Gastrocnemius medialis (tissue), 4 donors: ENCODE measurements around the gene YWHAB.

Experiments
- POLR2A ChIP-seq, 2 donors: fragments of 450-650 bp; IDR thresholded peaks; one replicate each; pipeline ENCODE4 v1.6.1; 2017; ENCODE audit warnings: antibody characterized with exemption in 2 of 2, mild to moderate bottlenecking in 2 of 2, moderate library complexity in 2 of 2
- TF ChIP-seq, protein P1 (sequence below), 5 experiments: fragments of 450-650 bp in 3 of 5; fragments of 200-600 bp in 2 of 5; sonication (generic) in 2 of 5; IDR thresholded peaks in 4 of 5; conservative IDR thresholded peaks in 1 of 5; 1 replicate in 4 of 5; 2 replicates in 1 of 5; pipeline ENCODE4 v1.5.1; 2016 to 2019; ENCODE audit warnings: antibody characterized with exemption in 5 of 5, mild to moderate bottlenecking in 3 of 5, moderate library complexity in 3 of 5

DNA sequence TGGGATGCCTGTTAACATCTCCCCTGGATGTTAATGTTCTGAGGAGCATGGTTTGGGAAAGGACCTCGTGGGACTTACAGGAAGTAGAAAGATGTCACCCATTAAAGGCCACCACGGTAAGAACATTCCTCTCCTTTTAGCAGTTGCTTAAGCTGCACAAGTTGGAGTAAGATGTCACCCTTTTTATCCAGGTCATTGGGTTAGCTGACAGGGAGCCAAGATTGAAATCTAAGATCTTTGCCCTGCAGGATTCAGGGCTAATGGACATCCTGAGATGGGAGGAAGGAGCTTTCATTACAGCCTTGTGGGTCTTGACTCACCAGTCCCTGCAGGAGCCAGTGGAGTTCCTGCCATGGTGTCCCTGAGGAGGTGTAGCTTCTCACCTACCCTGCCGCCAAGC lies 46.4 kb downstream of the YWHAB start:
- TF ChIP-seq, protein P1, sequence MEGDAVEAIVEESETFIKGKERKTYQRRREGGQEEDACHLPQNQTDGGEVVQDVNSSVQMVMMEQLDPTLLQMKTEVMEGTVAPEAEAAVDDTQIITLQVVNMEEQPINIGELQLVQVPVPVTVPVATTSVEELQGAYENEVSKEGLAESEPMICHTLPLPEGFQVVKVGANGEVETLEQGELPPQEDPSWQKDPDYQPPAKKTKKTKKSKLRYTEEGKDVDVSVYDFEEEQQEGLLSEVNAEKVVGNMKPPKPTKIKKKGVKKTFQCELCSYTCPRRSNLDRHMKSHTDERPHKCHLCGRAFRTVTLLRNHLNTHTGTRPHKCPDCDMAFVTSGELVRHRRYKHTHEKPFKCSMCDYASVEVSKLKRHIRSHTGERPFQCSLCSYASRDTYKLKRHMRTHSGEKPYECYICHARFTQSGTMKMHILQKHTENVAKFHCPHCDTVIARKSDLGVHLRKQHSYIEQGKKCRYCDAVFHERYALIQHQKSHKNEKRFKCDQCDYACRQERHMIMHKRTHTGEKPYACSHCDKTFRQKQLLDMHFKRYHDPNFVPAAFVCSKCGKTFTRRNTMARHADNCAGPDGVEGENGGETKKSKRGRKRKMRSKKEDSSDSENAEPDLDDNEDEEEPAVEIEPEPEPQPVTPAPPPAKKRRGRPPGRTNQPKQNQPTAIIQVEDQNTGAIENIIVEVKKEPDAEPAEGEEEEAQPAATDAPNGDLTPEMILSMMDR (IDR thresholded peaks at IDR 0.05 in 4 of 5, conservative IDR thresholded peaks at IDR 0.05 in 1 of 5): no peak
- TF ChIP-seq POLR2A (IDR thresholded peaks at IDR 0.05): no peak
